MM.1S (cell line): ENCODE results near the gene ZNF678.

Experiments
- DNase-seq: peaks from one replicate; pipeline ENCODE4 v3.0.0-alpha.2; 2015
- H2AFZ ChIP-seq: fragments of 300-600 bp; sonication (generic); 2 replicates; pipeline ENCODE4 v1.6.0; 2016; ENCODE audit warnings: antibody characterized with exemption, low read length
- H3F3A ChIP-seq: fragments of 300-600 bp; sonication (generic); 2 replicates; pipeline ENCODE4 v1.6.1; 2016; ENCODE audit warnings: mild to moderate bottlenecking, antibody characterized with exemption, low read length, moderate library complexity, mixed read lengths; ENCODE audit not compliant: insufficient read depth
- H3K27ac ChIP-seq: fragments of 300-600 bp; sonication (generic); 2 replicates; pipeline ENCODE4 v1.5.1; 2016; ENCODE audit warnings: mild to moderate bottlenecking, low read length
- H3K27me3 ChIP-seq: fragments of 300-600 bp; sonication (generic); replicated peaks from 2 replicates; pipeline ENCODE4 v1.6.0; 2016; ENCODE audit warnings: low read length; ENCODE audit not compliant: insufficient read depth
- H3K36me3 ChIP-seq: fragments of 300-600 bp; sonication (generic); replicated peaks from 2 replicates; pipeline ENCODE4 v1.6.1; 2016; ENCODE audit warnings: mild to moderate bottlenecking, low read length, mixed read lengths; ENCODE audit not compliant: insufficient read depth
- H3K4me1 ChIP-seq: fragments of 300-600 bp; sonication (generic); 2 replicates; pipeline ENCODE4 v1.6.1; 2016; ENCODE audit warnings: low read length, mixed read lengths
- H3K4me2 ChIP-seq: fragments of 300-600 bp; sonication (generic); 2 replicates; pipeline ENCODE4 v1.6.0; 2016; ENCODE audit warnings: low read depth, low read length
- H3K4me3 ChIP-seq: fragments of 300-600 bp; sonication (generic); 2 replicates; pipeline ENCODE4 v1.5.1; 2016; ENCODE audit warnings: low read length, mixed read lengths
- H3K79me2 ChIP-seq: fragments of 300-600 bp; sonication (generic); 2 replicates; pipeline ENCODE4 v1.6.1; 2016; ENCODE audit warnings: mixed run types, low read length, mixed read lengths
- H3K9ac ChIP-seq: fragments of 300-600 bp; sonication (generic); 2 replicates; pipeline ENCODE4 v1.6.1; 2016; ENCODE audit warnings: low read length, mixed read lengths
- H3K9me2 ChIP-seq: fragments of 300-600 bp; sonication (generic); replicated peaks from 2 replicates; pipeline ENCODE4 v1.6.1; 2016; ENCODE audit warnings: mild to moderate bottlenecking, low read length, mixed read lengths; ENCODE audit not compliant: insufficient read depth
- H3K9me3 ChIP-seq: fragments of 300-600 bp; sonication (generic); replicated peaks from 2 replicates; pipeline ENCODE4 v1.6.1; 2016; ENCODE audit warnings: mild to moderate bottlenecking, low read length, mixed read lengths; ENCODE audit not compliant: insufficient read depth
- H4K20me1 ChIP-seq: fragments of 300-600 bp; sonication (generic); 2 replicates; pipeline ENCODE4 v1.6.1; 2016; ENCODE audit warnings: mild to moderate bottlenecking, low read length, moderate library complexity, mixed read lengths; ENCODE audit not compliant: insufficient read depth
- CTCF ChIP-seq: fragments of 300-600 bp; sonication (generic); IDR thresholded peaks from 2 replicates; pipeline ENCODE4 v1.5.1; 2016; ENCODE audit warnings: antibody characterized with exemption, low read length, mixed read lengths
- EZH2 ChIP-seq: fragments of 300-600 bp; sonication (generic); optimal IDR thresholded peaks from 2 replicates; pipeline ENCODE3; 2017; ENCODE audit warnings: low read depth, mild to moderate bottlenecking, antibody characterized with exemption, low read length, mixed read lengths
- EZH2phosphoT487 ChIP-seq: fragments of 300-600 bp; sonication (generic); IDR thresholded peaks from 2 replicates; pipeline ENCODE4 v1.6.1; 2018; ENCODE audit warnings: antibody characterized with exemption, low read length

The ZNF678 gene

GRCh38 chr1:227559499-227559898, 3.9 kb upstream of the ZNF678 start:
- Histone ChIP-seq H3K4me2 (no peak overlapping the region), H4K20me1 (no peaks in the 10 kb centered on the region), H3K9me3 (no peaks in the 10 kb centered on the region), H3K27me3 (no peaks in the 10 kb centered on the region), H2AFZ (0 out of 2 replicates have a peak overlapping the region, but pooled peaks have one; percentile 8), H3K9me2 (no peaks in the 10 kb centered on the region), H3K4me1 (peaks cover 3% of the 10 kb centered on the region; the same call in 1 of the 2 replicates), H3F3A (peaks cover 9% of the 10 kb centered on the region), H3K4me3 (no peak overlapping the region), H3K27ac (no peak overlapping the region), H3K36me3 (no peaks in the 10 kb centered on the region), H3K79me2 (peaks cover 8% of the 10 kb centered on the region), H3K9ac (no peak overlapping the region)
- TF ChIP-seq EZH2phosphoT487 (no peak), CTCF (no peak), EZH2 (no peak)
- no peak for DNase-seq

GRCh38 chr1:227559926-227560325, 3.4 kb upstream of the ZNF678 start:
- no peak for DNase-seq
- TF ChIP-seq EZH2 (no peak), CTCF (no peak), EZH2phosphoT487 (no peak)
- Histone ChIP-seq H3K9me2 (no peaks in the 10 kb centered on the region), H3K79me2 (peaks cover 11% of the 10 kb centered on the region), H3K9ac (no peak overlapping the region), H3K9me3 (no peaks in the 10 kb centered on the region), H3F3A (peaks cover 9% of the 10 kb centered on the region), H3K27ac (no peak overlapping the region), H3K4me1 (peaks cover 4% of the 10 kb centered on the region; the same call in 1 of the 2 replicates), H3K4me2 (no peak overlapping the region), H3K4me3 (no peak overlapping the region), H3K27me3 (no peaks in the 10 kb centered on the region), H2AFZ (no peak overlapping the region), H3K36me3 (no peaks in the 10 kb centered on the region), H4K20me1 (no peaks in the 10 kb centered on the region)

GRCh38 chr1:227560393-227561173, 2.8 kb upstream of the ZNF678 start:
- TF ChIP-seq EZH2phosphoT487 (no peak), EZH2 (no peak), CTCF (no peak)
- H3K9me2 ChIP-seq, result no peaks in the 10 kb centered on the region
- H2AFZ ChIP-seq, result no peak overlapping the region
- H3K4me3 ChIP-seq, result no peak overlapping the region
- H3K27me3 ChIP-seq, result no peaks in the 10 kb centered on the region
- H3F3A ChIP-seq, result peaks cover 9% of the 10 kb centered on the region
- peaks cover 4% of the 10 kb centered on the region; the same call in 1 of the 2 replicates for H3K4me1 ChIP-seq
- no peaks in the 10 kb centered on the region for H4K20me1 ChIP-seq
- H3K9ac ChIP-seq, result no peak overlapping the region
- H3K27ac ChIP-seq, result no peak overlapping the region
- H3K4me2 ChIP-seq, result no peak overlapping the region
- no peaks in the 10 kb centered on the region for H3K9me3 ChIP-seq
- no peak for DNase-seq
- H3K36me3 ChIP-seq, result no peaks in the 10 kb centered on the region
- peaks cover 16% of the 10 kb centered on the region for H3K79me2 ChIP-seq
